ENCODE data around the gene BCAS3.

The BCAS3 gene

DNA sequence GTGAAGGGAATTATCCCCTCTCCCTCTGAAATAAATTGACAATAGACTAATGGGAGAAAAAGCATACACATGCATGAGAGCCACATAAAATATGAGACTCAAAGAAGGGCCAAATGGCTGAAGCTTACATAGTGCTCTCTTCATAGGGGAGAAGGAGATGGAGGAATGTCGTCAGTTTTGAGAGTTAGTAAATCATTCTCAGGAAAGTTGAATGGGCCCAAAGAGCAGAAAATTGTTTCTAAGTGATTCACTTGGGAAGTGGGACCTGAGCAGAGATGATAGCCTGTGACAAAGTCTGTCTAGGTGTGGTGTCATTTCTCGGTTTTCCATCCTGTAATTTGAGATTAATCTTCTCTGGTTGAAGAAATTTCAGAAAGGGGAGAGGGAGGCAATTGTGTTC is 35.0 kb downstream of the BCAS3 start:
- no peak for ATAC-seq
- Mint-ChIP-seq H3K9me3 (no peaks in the 10 kb centered on the region), H3K4me1 (no peaks in the 10 kb centered on the region), H3K27ac (no peak overlapping the region), H3K36me3 (peaks cover 35% of the 10 kb centered on the region), H3K4me3 (no peak overlapping the region)
- no peak for DNase-seq (ENCODE audit: low spot score in 2 of 2)

GRCh38 chr17:60713608-60714007 is 36.0 kb downstream of the BCAS3 start:
- Mint-ChIP-seq H3K36me3 (peaks cover 30% of the 10 kb centered on the region), H3K4me3 (no peak overlapping the region), H3K27ac (no peak overlapping the region), H3K4me1 (no peaks in the 10 kb centered on the region), H3K9me3 (no peaks in the 10 kb centered on the region)
- no peak for ATAC-seq
- DNase-seq (ENCODE audit: low spot score in 2 of 2) = no peak

DNA sequence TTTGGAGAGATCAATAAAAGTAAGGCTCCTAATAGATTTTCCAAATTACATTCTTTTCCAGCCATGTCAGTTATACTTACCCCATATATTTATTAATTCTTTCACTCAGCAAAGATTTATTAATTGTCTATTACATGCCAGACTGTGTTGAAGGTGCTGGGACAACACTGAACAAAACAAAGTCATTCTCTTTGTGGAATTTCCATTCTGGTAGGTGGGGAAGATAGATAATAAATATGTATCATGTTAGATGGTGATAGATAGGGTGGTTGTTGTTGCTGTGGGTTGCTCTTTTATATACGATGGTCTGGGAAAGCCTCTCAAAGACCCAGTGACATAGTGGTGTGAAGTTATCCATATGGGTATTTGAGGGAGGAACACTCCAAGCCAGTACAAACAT is 39.1 kb downstream of the BCAS3 start:
- no peak overlapping the region for H3K4me3 Mint-ChIP-seq
- ATAC-seq (no peak), DNase-seq (ENCODE audit: low spot score in 2 of 2) (no peak)
- H3K27ac Mint-ChIP-seq = no peak overlapping the region
- H3K4me1 Mint-ChIP-seq = peaks cover 5% of the 10 kb centered on the region
- peaks cover under 1% of the 10 kb centered on the region for H3K36me3 Mint-ChIP-seq
- no peaks in the 10 kb centered on the region for H3K9me3 Mint-ChIP-seq

- Mint-ChIP-seq H3K4me1 (peaks cover 5% of the 10 kb centered on the region), H3K9me3 (no peaks in the 10 kb centered on the region), H3K36me3 (no peaks in the 10 kb centered on the region), H3K4me3 (no peak overlapping the region), H3K27ac (no peak overlapping the region)
- no peak for DNase-seq (ENCODE audit: low spot score in 2 of 2)
- ATAC-seq = no peak
Observed at GRCh38 chr17:60717814-60718213, 40.2 kb downstream of the BCAS3 start.

DNA sequence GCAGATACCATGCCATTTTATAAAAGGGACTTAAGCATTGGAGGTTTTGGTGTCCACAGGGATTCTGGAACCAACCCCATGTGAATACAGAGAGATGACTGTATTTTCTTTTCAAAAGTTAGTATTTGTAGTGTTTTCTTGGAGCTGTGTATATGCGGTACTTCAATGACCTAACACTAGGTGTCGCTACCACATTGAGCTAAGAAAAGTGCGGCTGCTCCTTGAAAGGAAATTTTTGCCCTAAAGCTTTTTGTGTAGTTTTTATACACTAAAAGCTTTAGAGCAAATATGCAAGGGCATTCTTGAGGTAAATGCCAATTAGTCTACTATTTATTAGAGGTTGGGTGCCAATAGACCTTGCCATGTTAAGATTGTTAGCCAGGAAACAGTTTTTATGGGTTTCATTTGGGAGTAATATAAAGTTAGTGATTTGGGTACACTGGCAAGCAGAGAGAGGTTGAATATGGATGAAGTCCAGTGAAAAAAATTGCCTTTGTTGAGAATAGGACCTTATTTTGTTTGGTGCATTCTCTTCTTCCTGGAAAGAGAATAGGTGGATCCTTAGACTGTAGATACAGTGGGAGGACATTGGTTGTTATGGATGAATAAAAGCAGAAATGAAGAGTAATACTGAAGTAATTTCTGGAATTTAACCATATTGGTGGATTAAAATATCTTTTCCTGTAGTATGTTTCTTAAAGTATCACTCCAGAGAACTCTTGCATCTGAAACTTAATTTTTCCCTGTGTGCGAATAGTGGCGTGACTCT is 43.3 kb downstream of the BCAS3 start:
- no peak for ATAC-seq
- peak; percentile 18 to 55 for DNase-seq (ENCODE audit: low spot score in 2 of 2)
- no peak overlapping the region for H3K27ac Mint-ChIP-seq
- no peak overlapping the region for H3K4me3 Mint-ChIP-seq
- no peaks in the 10 kb centered on the region for H3K36me3 Mint-ChIP-seq
- peaks cover 5% of the 10 kb centered on the region for H3K4me1 Mint-ChIP-seq
- H3K9me3 Mint-ChIP-seq = no peaks in the 10 kb centered on the region

DNA sequence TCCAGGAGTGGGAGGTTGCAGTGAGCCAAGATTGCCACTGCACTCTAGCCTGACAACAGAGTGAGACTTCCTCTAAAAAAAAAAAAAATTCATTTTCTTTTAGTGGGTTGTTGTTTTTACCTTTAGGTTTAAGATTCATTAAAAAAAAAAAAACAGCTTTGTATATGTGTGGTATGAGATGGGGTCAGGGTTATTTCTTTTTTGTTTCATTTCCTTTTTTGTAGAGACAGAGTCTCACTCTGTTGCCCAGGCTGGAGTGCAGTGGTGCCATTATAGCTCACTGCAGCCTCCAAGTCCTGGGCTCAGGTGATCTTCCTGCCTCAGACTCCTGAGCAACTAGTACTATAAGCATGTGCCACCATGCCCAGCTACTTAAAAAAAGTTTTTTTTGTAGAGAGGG is 47.0 kb downstream of the BCAS3 start:
- H3K9me3 Mint-ChIP-seq = no peaks in the 10 kb centered on the region
- DNase-seq (ENCODE audit: low spot score in 2 of 2) (no peak), ATAC-seq (no peak)
- no peak overlapping the region for H3K27ac Mint-ChIP-seq
- peaks cover 4% of the 10 kb centered on the region for H3K36me3 Mint-ChIP-seq
- H3K4me1 Mint-ChIP-seq = peaks cover 6% of the 10 kb centered on the region
- no peak overlapping the region for H3K4me3 Mint-ChIP-seq

DNA sequence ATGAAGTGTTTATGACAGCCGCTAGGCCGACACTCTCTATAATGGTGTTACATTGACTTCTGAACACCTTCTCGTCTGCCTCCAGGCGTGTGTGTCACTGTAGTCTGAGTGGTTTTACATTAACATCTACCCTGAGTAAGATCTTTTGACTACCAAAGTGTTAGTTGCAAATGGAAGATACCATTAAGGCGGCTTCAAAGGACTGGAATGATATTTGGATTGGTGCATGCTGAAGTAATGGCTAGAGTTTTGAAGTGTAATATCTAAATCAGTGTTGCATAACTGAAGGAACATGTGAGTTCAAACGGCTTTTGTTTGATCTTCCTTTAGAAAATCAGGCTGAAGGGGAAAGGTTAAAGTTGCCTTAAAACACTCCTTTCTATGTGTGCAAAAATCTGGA is 52.2 kb downstream of the BCAS3 start:
- no peak for ATAC-seq
- peaks cover 4% of the 10 kb centered on the region for H3K36me3 Mint-ChIP-seq
- peak overlapping the region; percentile 26 for H3K27ac Mint-ChIP-seq
- DNase-seq (ENCODE audit: low spot score in 2 of 2) = no peak
- peaks cover 9% of the 10 kb centered on the region for H3K4me1 Mint-ChIP-seq
- H3K4me3 Mint-ChIP-seq = no peak overlapping the region
- H3K9me3 Mint-ChIP-seq = no peaks in the 10 kb centered on the region

GRCh38 chr17:60730273-60730672 is 52.6 kb downstream of the BCAS3 start:
- no peak overlapping the region for H3K4me3 Mint-ChIP-seq
- H3K4me1 Mint-ChIP-seq = peaks cover 9% of the 10 kb centered on the region
- peaks cover 4% of the 10 kb centered on the region for H3K36me3 Mint-ChIP-seq
- no peaks in the 10 kb centered on the region for H3K9me3 Mint-ChIP-seq
- H3K27ac Mint-ChIP-seq = peak overlapping the region; percentile 26
- no peak for DNase-seq (ENCODE audit: low spot score in 2 of 2)
- ATAC-seq = no peak

- ATAC-seq = no peak
- H3K4me3 Mint-ChIP-seq = no peak overlapping the region
- H3K4me1 Mint-ChIP-seq = peaks cover 6% of the 10 kb centered on the region
- no peaks in the 10 kb centered on the region for H3K36me3 Mint-ChIP-seq
- no peak overlapping the region for H3K27ac Mint-ChIP-seq
- no peak for DNase-seq (ENCODE audit: low spot score in 2 of 2)
- no peaks in the 10 kb centered on the region for H3K9me3 Mint-ChIP-seq
Observed at GRCh38 chr17:60738287-60738686, 60.6 kb downstream of the BCAS3 start.

DNA sequence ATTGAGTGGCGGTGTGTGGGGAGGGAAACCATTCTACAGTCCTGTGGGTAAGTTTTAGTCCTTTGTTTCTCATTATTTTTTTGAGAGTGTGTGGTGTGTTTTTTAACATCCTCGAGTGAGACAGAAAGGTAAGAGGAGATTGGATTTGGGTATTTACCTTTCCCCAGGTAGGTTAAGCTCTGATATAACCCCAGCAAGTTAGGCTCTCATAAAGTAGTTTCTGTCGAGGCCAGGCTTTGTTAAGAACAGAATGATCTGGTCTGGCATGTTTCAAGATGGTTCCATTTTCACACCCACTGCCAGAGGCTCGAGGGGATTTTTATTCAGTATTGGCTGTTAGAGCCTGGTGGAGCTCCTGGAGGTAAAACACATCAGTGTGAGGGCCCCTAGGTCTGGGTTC is 62.9 kb downstream of the BCAS3 start:
- Mint-ChIP-seq H3K4me1 (peaks cover 6% of the 10 kb centered on the region), H3K27ac (no peak overlapping the region), H3K4me3 (no peak overlapping the region), H3K9me3 (no peaks in the 10 kb centered on the region), H3K36me3 (no peaks in the 10 kb centered on the region)
- ATAC-seq (no peak), DNase-seq (ENCODE audit: low spot score in 2 of 2) (no peak)

DNA sequence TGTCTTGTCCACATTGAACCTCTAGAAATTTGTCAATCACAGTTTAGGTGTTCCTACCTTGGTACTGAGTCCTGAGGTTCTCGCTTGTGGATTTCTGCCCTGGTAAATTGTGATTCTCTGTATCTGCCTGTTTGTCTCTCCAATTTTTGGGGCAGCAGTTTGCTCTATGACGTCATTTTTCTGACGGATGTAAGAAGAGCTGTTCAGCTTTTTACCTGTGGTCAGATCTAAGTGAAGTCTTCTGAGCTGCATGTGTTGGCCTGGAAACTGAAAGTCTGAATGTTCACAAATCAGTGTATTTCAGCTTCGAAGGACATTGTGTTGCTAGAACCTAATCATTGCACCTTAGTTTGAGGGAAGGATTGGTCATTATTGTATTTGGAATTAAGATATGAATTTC is 63.4 kb downstream of the BCAS3 start:
- DNase-seq (ENCODE audit: low spot score in 2 of 2) = no peak
- no peak overlapping the region for H3K27ac Mint-ChIP-seq
- peaks cover 6% of the 10 kb centered on the region for H3K4me1 Mint-ChIP-seq

DNA sequence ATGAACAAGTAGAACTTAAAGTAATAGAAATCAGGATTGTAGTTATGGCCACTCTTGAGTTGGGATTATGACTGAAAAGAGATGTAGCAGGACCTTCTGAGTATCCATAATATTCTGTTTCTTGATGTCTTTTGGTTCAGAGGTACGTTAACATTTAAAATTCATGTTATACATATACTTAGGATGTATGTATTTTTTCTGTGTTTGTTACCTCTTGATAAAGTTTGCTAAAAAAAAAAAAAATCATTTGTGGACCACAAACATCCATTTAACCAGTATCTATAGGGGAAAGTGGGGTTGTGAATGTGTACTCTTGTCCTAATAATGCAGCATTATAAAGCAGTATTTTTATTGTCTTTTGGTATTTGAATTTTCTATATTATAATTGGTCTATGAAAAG is 65.6 kb downstream of the BCAS3 start:
- Mint-ChIP-seq H3K27ac (no peak overlapping the region), H3K9me3 (no peaks in the 10 kb centered on the region), H3K4me3 (no peak overlapping the region), H3K36me3 (no peaks in the 10 kb centered on the region), H3K4me1 (no peaks in the 10 kb centered on the region)
- DNase-seq (ENCODE audit: low spot score in 2 of 2) (no peak), ATAC-seq (no peak)

More for the DNA sequence above, 63.4 kb downstream of the BCAS3 start:
- Mint-ChIP-seq H3K4me3 (no peak overlapping the region), H3K36me3 (no peaks in the 10 kb centered on the region), H3K9me3 (no peaks in the 10 kb centered on the region)
- no peak for ATAC-seq

- DNase-seq (ENCODE audit: low spot score in 2 of 2) = no peak
- no peak for ATAC-seq
- Mint-ChIP-seq H3K4me1 (no peaks in the 10 kb centered on the region), H3K4me3 (no peak overlapping the region), H3K27ac (no peak overlapping the region), H3K9me3 (no peaks in the 10 kb centered on the region), H3K36me3 (no peaks in the 10 kb centered on the region)
Observed at GRCh38 chr17:60743799-60744198, 66.1 kb downstream of the BCAS3 start.

GRCh38 chr17:60744355-60744966 is 66.8 kb downstream of the BCAS3 start:
- ATAC-seq = no peak
- Mint-ChIP-seq H3K4me3 (no peak overlapping the region), H3K9me3 (no peaks in the 10 kb centered on the region), H3K36me3 (no peaks in the 10 kb centered on the region), H3K4me1 (no peaks in the 10 kb centered on the region), H3K27ac (no peak overlapping the region)
- DNase-seq (ENCODE audit: low spot score in 2 of 2) = no peak

DNA sequence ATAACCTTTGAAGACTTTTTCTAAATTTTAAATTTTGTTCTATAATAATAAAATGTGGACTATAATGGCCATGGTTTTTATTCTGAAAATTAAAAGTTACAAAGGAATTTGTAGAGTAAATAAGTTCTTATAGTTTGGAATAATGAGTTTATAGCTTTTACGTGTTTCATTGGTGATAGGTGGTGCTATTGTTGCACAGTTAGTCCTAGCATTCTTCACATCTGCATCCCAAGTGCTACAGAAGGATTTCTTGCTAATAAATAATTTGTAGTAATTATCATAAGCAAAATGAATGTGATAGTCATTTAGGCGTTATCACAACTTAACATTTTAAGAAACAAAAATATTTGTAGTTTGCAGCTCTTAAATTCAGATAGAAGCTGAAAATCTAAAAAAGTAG is 67.9 kb downstream of the BCAS3 start:
- H3K4me3 Mint-ChIP-seq = no peak overlapping the region
- H3K4me1 Mint-ChIP-seq = no peaks in the 10 kb centered on the region
- no peaks in the 10 kb centered on the region for H3K9me3 Mint-ChIP-seq
- ATAC-seq (no peak), DNase-seq (ENCODE audit: low spot score in 2 of 2) (no peak)
- no peak overlapping the region for H3K27ac Mint-ChIP-seq
- no peaks in the 10 kb centered on the region for H3K36me3 Mint-ChIP-seq

- H3K4me3 Mint-ChIP-seq = no peak overlapping the region
Observed at GRCh38 chr17:60747069-60747808, 69.6 kb downstream of the BCAS3 start.

More at GRCh38 chr17:60747069-60747808, 69.6 kb downstream of the BCAS3 start:
- no peak for DNase-seq (ENCODE audit: low spot score in 2 of 2)
- no peak for ATAC-seq
- Mint-ChIP-seq H3K36me3 (no peaks in the 10 kb centered on the region), H3K27ac (no peak overlapping the region), H3K9me3 (no peaks in the 10 kb centered on the region), H3K4me1 (no peaks in the 10 kb centered on the region)

All from stimulated activated effector memory CD8-positive, alpha-beta T cell treated with anti-CD3 and anti-CD28 coated beads, Interleukin-12 subunit alpha, Interleukin-12 subunit beta, amount 100 ng/mL, for 72 hours (primary cell).